Stimulated activated CD4-positive, alpha-beta T cell treated with anti-CD3 and anti-CD28 coated beads, Interleukin-4, amount 100 ng/mL, for 24 hours (primary cell): Measurements from ENCODE around the gene SLC25A31.

Experiments used
- DNase-seq: peaks from one replicate; pipeline ENCODE4 v3.0.0-alpha.2; 2020

The SLC25A31 gene

GRCh38 chr4:127730142-127730913 is at the start of gene SLC25A31:
Gene SLC25A31, plus strand, starts transcription at chr4:127730400. Its CDS starts 146 bp downstream, at chr4:127730546.
- DNase-seq, result no peak

GRCh38 chr4:127685292-127685691 is 44.9 kb upstream of the SLC25A31 start:
- DNase-seq, result no peak

GRCh38 chr4:127686658-127687057 is 43.5 kb upstream of the SLC25A31 start:
- DNase-seq, result no peak

GRCh38 chr4:127687580-127687979 is 42.6 kb upstream of the SLC25A31 start:
- no peak for DNase-seq

GRCh38 chr4:127698789-127699200 is 31.4 kb upstream of the SLC25A31 start:
- no peak for DNase-seq

GRCh38 chr4:127708985-127709384 is 21.2 kb upstream of the SLC25A31 start:
- DNase-seq, result no peak

GRCh38 chr4:127709456-127709855 is 20.7 kb upstream of the SLC25A31 start:
- no peak for DNase-seq

- DNase-seq, result no peak
These were observed 1.2 kb downstream of the SLC25A31 start for GRCh38 chr4:127731406-127731805.

- DNase-seq, result no peak
These were observed 2.6 kb downstream of the SLC25A31 start for GRCh38 chr4:127732623-127733328.

- DNase-seq, result no peak
These were observed 4.8 kb downstream of the SLC25A31 start for GRCh38 chr4:127734976-127735375.

GRCh38 chr4:127737295-127737694 is 7.1 kb downstream of the SLC25A31 start:
- no peak for DNase-seq

- DNase-seq, result no peak
These were observed 11.0 kb downstream of the SLC25A31 start for GRCh38 chr4:127741247-127741646.

- DNase-seq, result no peak
These were observed 17.7 kb downstream of the SLC25A31 start for GRCh38 chr4:127747883-127748282.

- no peak for DNase-seq
These were observed 18.8 kb downstream of the SLC25A31 start for GRCh38 chr4:127748957-127749356.

- DNase-seq, result no peak
These were observed 26.7 kb downstream of the SLC25A31 start for GRCh38 chr4:127756906-127757305.

GRCh38 chr4:127759228-127759820 is 29.1 kb downstream of the SLC25A31 start:
- DNase-seq, result no peak

GRCh38 chr4:127759893-127760292 is 29.7 kb downstream of the SLC25A31 start:
- DNase-seq, result no peak

GRCh38 chr4:127771535-127772275 is 41.5 kb downstream of the SLC25A31 start:
- no peak for DNase-seq

GRCh38 chr4:127772769-127773671 is 42.8 kb downstream of the SLC25A31 start:
- no peak for DNase-seq

GRCh38 chr4:127775843-127776242 is 45.6 kb downstream of the SLC25A31 start:
- DNase-seq, result no peak

GRCh38 chr4:127776620-127777019 is 46.4 kb downstream of the SLC25A31 start:
- DNase-seq, result no peak

GRCh38 chr4:127777487-127777886 is 47.3 kb downstream of the SLC25A31 start:
- no peak for DNase-seq
